ENCODE data around the gene CCL14. TPM values are rescaled to one million over a fixed set of nuclear protein-coding genes. Genes with fewer than 3 reads are reported as not detected.

CCL14 gene
- total RNA-seq, result 10 to 100 TPM in 1 of 4 donors, 1 to 10 TPM in 3; 2.7 to 25.0 (median 5.6) TPM

DNA sequence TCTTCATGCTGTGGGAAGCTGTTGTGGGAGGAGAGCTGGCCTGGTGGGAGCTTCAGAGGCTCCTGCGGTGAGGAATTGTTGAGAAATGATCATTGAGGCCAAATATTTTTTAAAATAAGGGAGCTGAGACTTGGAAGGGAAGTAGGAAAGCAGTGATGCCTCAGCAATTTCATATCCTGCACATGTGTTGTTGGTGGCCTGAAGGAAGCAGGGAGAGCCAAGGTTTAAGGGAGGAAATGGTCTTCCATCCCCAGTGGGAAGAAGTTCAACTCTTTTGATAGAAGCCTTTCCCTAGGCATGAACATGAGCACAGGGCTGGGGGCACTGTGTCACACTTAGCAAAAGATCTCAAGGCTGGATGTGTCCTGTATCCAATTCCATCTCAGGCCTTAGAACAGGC is at the start of gene CCL14:
Gene CCL14, minus strand, starts transcription at position 87 of the 400 bp plus-strand sequence. Its CDS starts 80 bp downstream, at position 7.
- 70 to 83% methylated on average over 1 of the region's 1 CpG for WGBS, 2 donors

GRCh38 chr17:36036235-36036634 is 49.7 kb upstream of the CCL14 start:
- intact Hi-C loops (cut with DNase I), result no loop called here
- DNase-seq, result no peak
- no peaks in the 10 kb centered on the region for H3K36me3 ChIP-seq
- H3K27me3 ChIP-seq, result peaks cover 0 to 16% (median 0%) of the 10 kb centered on the region in 4 donors
- no peak overlapping the region for H3K27ac ChIP-seq
- no peaks in the 10 kb centered on the region for H3K9me3 ChIP-seq
- WGBS, 2 donors, result 82% methylated on average over 4 of the region's 4 CpGs
- H3K4me3 ChIP-seq, result no peak overlapping the region
- TF ChIP-seq CTCF (IDR thresholded peaks at IDR 0.05) (no peak), POLR2A (IDR thresholded peaks at IDR 0.05) (no peak)
- no peaks in the 10 kb centered on the region for H3K4me1 ChIP-seq

More for the DNA sequence above, at the start of gene CCL14:
- peak within 1 kb of the TSS in 3 of 4 donors; percentile 14 to 57 (median 48) for H3K27ac ChIP-seq
- DNase-seq, result no peak
- H3K4me3 ChIP-seq, result peak within 1 kb of the TSS in 3 of 4 donors; percentile 2 to 51 (median 37)
- no peaks in the 10 kb centered on the region for H3K27me3 ChIP-seq
- no peaks in the 10 kb centered on the region for H3K36me3 ChIP-seq
- TF ChIP-seq CTCF (IDR thresholded peaks at IDR 0.05) (no peak), POLR2A (IDR thresholded peaks at IDR 0.05) (no peak)
- H3K9me3 ChIP-seq, result no peaks in the 10 kb centered on the region
- intact Hi-C loops (cut with DNase I), result no loop called here
- no peaks in the 10 kb centered on the region for H3K4me1 ChIP-seq

DNA sequence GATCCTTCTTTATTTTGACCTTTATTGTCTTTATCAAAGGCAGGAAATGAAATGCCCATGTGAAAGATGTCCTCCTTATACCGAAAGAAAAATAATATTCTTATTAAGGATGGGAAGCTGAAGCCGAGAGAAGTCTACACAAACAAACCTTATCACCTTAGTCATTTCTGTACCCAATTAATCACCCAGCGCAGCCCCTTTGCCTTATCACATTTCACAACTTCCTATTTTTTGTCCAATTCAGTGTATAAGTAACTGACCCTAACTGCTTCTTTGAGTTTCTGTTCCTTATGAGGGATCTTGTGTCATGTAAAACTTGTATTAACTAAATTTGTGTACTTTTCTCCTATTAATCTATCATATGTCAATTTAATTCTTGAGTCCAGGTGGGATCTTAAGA is 47.6 kb upstream of the CCL14 start:
- no peak for TF ChIP-seq POLR2A (IDR thresholded peaks at IDR 0.05)
- TF ChIP-seq CTCF (IDR thresholded peaks at IDR 0.05), result no peak
- 28 to 40% methylated on average over 3 of the region's 3 CpGs for WGBS, 2 donors

GRCh38 chr17:36030956-36031355 is 44.4 kb upstream of the CCL14 start:
- no peaks in the 10 kb centered on the region for H3K9me3 ChIP-seq
- WGBS, 2 donors, result 92 to 100% methylated on average over 1 of the region's 1 CpG
- no peak overlapping the region for H3K4me3 ChIP-seq
- no peaks in the 10 kb centered on the region for H3K4me1 ChIP-seq
- TF ChIP-seq POLR2A (IDR thresholded peaks at IDR 0.05) (no peak), CTCF (IDR thresholded peaks at IDR 0.05) (no peak)
- no peak overlapping the region for H3K27ac ChIP-seq
- no peak for DNase-seq
- peaks cover 0 to 16% (median 0%) of the 10 kb centered on the region in 4 donors for H3K27me3 ChIP-seq
- no peaks in the 10 kb centered on the region for H3K36me3 ChIP-seq
- intact Hi-C loops (cut with DNase I), result no loop called here

More for the DNA sequence above, 47.6 kb upstream of the CCL14 start:
- Histone ChIP-seq H3K27ac (no peak overlapping the region), H3K9me3 (no peaks in the 10 kb centered on the region), H3K36me3 (no peaks in the 10 kb centered on the region), H3K4me1 (no peaks in the 10 kb centered on the region), H3K4me3 (no peak overlapping the region), H3K27me3 (peaks cover 0 to 16% (median 0%) of the 10 kb centered on the region in 4 donors)
- DNase-seq, result no peak
- intact Hi-C loops (cut with DNase I), result no loop called here

- 34 to 60% methylated on average over 3 to 4 of the region's 4 CpGs for WGBS, 2 donors
- TF ChIP-seq CTCF (IDR thresholded peaks at IDR 0.05) (no peak), POLR2A (IDR thresholded peaks at IDR 0.05) (no peak)
- H3K4me3 ChIP-seq, result no peak overlapping the region
- DNase-seq, result no peak
- H3K27ac ChIP-seq, result no peak overlapping the region
- H3K9me3 ChIP-seq, result no peaks in the 10 kb centered on the region
- intact Hi-C loops (cut with DNase I), result no loop called here
- H3K27me3 ChIP-seq, result peaks cover 0 to 16% (median 0%) of the 10 kb centered on the region in 4 donors
- no peaks in the 10 kb centered on the region for H3K4me1 ChIP-seq
- H3K36me3 ChIP-seq, result no peaks in the 10 kb centered on the region
These were observed 41.2 kb upstream of the CCL14 start for GRCh38 chr17:36027761-36028160.

Data from esophagus squamous epithelium (tissue), 5 donors.